Neural cell (in vitro differentiated cells): ENCODE results near the gene GALNT13.

Experiments used
- CTCF ChIP-seq: fragments of 450-650 bp; IDR thresholded peaks from 2 replicates; pipeline ENCODE4 v1.5.1; 2014; ENCODE audit warnings: antibody characterized with exemption, mild to moderate bottlenecking, moderate library complexity; ENCODE audit not compliant: poor library complexity, severe bottlenecking
- POLR2AphosphoS5 ChIP-seq: IDR thresholded peaks from 2 replicates; pipeline ENCODE4 v1.6.1; 2012
- SMC3 ChIP-seq: fragments of 450-650 bp; conservative IDR thresholded peaks from 2 replicates; pipeline ENCODE4 v1.6.1; 2014; ENCODE audit warnings: antibody characterized with exemption, mild to moderate bottlenecking, moderate library complexity; ENCODE audit not compliant: poor library complexity

GRCh38 chr2:153891051-153891450 lies 19.3 kb downstream of the GALNT13 start:
- TF ChIP-seq CTCF (no peak), SMC3 (no peak), POLR2AphosphoS5 (no peak)
